Kidney epithelial cell (primary cell): ENCODE results near the gene KIF5C. TPM values are rescaled to one million over a fixed set of nuclear protein-coding genes. Genes with fewer than 3 reads are reported as not detected.

Source experiments
- DNase-seq: peaks from one replicate; pipeline ENCODE4 v3.0.0-alpha.2; 2010; ENCODE audit warnings: low read depth
- H3K27me3 ChIP-seq: 2 replicates; pipeline ENCODE4 v1.6.0; 2011; ENCODE audit warnings: low read length; ENCODE audit not compliant: control insufficient read depth, insufficient read depth
- H3K36me3 ChIP-seq: 2 replicates; pipeline ENCODE4 v1.5.1; 2011; ENCODE audit warnings: low read length; ENCODE audit not compliant: control insufficient read depth, insufficient read depth
- H3K4me3 ChIP-seq: 2 replicates; pipeline ENCODE4 v1.5.1; 2011; ENCODE audit warnings: low read depth, mild to moderate bottlenecking, control low read depth, low read length
- total RNA-seq: library from RNA; depleted of rRNA; stranded (reverse); fragments of >200 nt; gene quantifications from 2 replicates; pipeline ENCODE4 v1.2.3, GENCODE V29; 2015
- TF ChIP-seq, protein P1 (sequence below): IDR thresholded peaks from 2 replicates; pipeline ENCODE4 v1.5.1; 2011; ENCODE audit warnings: mild to moderate bottlenecking, moderate library complexity, low read length, control low read depth, inconsistent platforms; ENCODE audit not compliant: insufficient read depth, poor library complexity, severe bottlenecking

KIF5C gene
- total RNA-seq, 1 donor from 2014 or later, result 8.7 TPM

DNA sequence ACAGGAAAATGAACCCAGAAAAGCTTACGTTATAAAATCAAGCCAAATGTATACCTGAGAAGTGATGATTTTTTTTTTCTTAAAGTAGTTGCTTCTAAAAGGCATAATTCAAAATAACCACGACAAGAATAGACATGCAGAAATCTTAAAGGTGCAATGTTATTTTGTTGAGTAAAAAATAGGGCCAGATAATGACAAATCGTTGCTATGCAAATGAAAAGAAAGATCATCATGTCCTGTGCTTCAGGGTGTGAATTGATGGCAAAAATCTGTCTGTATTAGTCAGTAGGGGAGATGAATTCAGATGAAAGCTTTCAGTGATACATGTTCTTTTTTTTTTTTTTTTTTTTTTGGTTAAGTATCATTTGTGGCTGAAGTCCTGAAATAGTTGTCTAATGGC is 187.5 kb downstream of the KIF5C start:
- H3K27me3 ChIP-seq, result no peaks in the 10 kb centered on the region
- no peaks in the 10 kb centered on the region for H3K36me3 ChIP-seq
- no peak overlapping the region for H3K4me3 ChIP-seq
- TF ChIP-seq, protein P1, sequence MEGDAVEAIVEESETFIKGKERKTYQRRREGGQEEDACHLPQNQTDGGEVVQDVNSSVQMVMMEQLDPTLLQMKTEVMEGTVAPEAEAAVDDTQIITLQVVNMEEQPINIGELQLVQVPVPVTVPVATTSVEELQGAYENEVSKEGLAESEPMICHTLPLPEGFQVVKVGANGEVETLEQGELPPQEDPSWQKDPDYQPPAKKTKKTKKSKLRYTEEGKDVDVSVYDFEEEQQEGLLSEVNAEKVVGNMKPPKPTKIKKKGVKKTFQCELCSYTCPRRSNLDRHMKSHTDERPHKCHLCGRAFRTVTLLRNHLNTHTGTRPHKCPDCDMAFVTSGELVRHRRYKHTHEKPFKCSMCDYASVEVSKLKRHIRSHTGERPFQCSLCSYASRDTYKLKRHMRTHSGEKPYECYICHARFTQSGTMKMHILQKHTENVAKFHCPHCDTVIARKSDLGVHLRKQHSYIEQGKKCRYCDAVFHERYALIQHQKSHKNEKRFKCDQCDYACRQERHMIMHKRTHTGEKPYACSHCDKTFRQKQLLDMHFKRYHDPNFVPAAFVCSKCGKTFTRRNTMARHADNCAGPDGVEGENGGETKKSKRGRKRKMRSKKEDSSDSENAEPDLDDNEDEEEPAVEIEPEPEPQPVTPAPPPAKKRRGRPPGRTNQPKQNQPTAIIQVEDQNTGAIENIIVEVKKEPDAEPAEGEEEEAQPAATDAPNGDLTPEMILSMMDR, result no peak
- no peak for DNase-seq

DNA sequence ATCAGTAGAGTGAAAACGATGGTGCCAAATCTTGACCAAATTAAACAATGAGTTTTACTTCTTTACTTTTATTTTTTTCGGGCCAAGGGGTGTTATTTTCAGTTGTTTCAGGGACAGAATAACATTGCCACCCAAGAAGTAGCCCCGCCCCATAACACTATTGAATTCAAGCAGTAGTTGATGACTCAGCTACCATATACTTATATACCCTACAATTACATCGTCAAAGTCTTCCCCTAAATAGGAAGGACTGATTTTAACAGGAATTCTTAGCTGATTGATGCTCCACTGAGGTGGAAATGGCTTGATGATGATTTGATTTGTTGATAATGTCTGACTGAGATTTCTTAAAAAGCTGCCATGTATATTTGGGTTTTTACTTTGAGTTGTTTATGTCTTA is 188.2 kb downstream of the KIF5C start:
- no peaks in the 10 kb centered on the region for H3K36me3 ChIP-seq
- H3K4me3 ChIP-seq, result no peak overlapping the region
- DNase-seq, result no peak
- TF ChIP-seq, protein P1, result no peak
- no peaks in the 10 kb centered on the region for H3K27me3 ChIP-seq

DNA sequence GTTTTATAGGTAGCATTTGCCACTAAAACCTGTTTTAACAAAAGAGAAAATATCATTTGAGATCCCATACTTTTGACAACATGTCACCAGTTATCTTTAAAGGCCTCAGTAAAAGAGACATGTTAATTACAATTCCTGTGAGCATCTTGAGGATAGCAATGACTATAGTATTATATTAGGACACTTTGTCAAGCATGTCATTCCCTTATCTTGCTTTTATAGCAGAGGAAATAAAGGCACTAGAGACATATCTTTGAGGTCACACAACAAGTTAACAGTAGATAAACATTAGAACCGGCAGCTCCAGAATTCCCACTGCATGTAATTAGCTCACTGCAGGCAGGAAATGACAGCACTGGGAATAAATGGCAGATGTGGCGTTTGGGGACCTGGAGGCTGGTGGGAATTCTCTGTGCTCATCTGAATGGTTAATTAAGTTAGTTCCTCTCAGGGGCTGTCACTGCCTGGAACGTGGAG is 189.4 kb downstream of the KIF5C start:
- Histone ChIP-seq H3K4me3 (no peak overlapping the region), H3K36me3 (no peaks in the 10 kb centered on the region), H3K27me3 (no peaks in the 10 kb centered on the region)
- no peak for DNase-seq
- TF ChIP-seq, protein P1, result no peak

DNA sequence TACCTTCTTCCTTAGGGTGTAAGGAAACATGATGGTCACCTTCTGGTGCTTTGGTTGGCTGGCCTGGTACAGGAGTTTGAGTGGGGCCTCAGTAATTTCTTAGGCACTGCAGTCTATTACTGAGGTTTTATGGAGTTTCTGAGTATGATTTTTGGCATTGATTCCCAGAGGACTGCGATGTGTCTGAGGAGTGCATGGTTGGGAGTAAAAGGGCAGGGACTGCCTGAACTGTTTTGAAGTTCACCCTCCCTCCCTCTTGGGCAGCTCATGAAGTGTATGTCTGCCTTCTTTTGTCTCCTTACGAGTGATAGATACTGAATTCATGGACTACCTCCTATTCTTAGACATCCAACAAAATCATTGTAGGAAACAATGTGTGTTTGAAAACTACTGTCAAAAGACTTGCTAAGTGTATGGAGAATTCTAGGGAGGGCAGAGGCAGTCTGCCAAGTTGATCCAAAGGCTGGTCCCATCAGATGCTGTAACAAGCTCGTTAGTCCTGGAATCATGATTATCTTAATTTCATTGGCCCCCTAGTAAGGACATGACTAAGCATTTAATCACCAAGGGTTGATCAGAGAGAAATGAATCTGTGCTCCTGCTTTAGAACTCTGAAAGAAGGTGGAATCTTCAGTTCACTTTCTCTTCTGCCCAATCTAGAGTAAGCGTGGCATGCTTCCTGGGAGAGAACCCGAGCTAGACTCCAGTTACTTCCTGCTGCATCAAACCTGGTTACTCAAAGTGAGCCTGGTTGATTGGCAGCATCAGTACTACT is 190.0 kb downstream of the KIF5C start:
- TF ChIP-seq, protein P1, result no peak
- no peak for DNase-seq
- H3K36me3 ChIP-seq, result no peaks in the 10 kb centered on the region
- no peak overlapping the region for H3K4me3 ChIP-seq
- H3K27me3 ChIP-seq, result no peaks in the 10 kb centered on the region

DNA sequence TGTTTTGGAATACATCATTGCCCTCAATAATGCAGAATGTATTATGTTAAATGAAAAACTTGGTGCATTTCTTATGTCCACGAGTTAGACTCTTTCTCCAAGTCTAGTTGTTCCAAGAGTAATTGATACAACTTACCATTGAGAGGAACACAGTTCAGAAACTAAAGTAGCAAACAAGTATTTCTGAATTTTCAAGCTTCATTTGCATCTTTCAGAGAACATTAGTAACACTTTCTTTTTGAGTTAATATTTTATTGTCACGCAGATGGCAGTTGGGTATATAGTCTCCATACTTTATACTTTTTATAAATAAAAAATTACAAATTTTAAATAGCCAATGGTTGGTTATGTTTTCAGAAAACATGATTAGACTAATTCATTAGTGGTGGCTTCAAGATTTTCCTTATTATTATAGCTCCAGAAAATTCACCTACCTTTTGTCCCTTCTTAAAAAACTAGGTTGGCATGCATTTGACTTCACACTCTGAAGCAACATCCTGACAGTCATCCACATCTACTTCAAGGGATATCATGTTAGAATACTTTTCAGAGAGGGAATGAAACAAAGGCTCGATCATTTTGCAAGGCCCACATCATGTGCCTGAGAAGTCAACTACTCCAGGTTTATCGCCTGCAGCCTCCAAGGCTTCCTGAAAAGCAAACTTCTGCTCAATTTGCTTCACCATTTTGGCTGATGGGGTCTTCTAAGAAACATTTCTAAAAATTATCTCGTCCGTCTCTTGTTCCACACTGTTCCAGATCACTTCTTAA is 193.4 kb downstream of the KIF5C start:
- Histone ChIP-seq H3K27me3 (no peaks in the 10 kb centered on the region), H3K36me3 (no peaks in the 10 kb centered on the region), H3K4me3 (no peak overlapping the region)
- TF ChIP-seq, protein P1, result no peak
- no peak for DNase-seq
